Activated CD4-positive, alpha-beta T cell treated with anti-CD3 and anti-CD28 coated beads, Interleukin-2, Interleukin-6, amounts not matched to agents 100 ng/mL and 50 ng/mL, durations not matched to agents 16 hours and 8 hours (primary cell): ENCODE results near the gene MASP1.
"Not testable (repeated sequence)": the region's sequence is repeated elsewhere in the genome, so short reads cannot be mapped to it uniquely, and the experiment has no call there.

Source experiments
- DNase-seq: peaks from one replicate; pipeline ENCODE4 v3.0.0-alpha.2; 2020

MASP1 gene

GRCh38 chr3:187222801-187223200 lies 68.7 kb downstream of the MASP1 start:
- DNase-seq = no peak

- no peak for DNase-seq
Observed at GRCh38 chr3:187215460-187215859, 76.1 kb downstream of the MASP1 start.

- DNase-seq = no peak
Observed at GRCh38 chr3:187213616-187214015, 77.9 kb downstream of the MASP1 start.

GRCh38 chr3:187212705-187213104 lies 78.8 kb downstream of the MASP1 start:
- DNase-seq = no peak

GRCh38 chr3:187212196-187212545 lies 79.4 kb downstream of the MASP1 start:
- no peak for DNase-seq

- DNase-seq = no peak
Observed at GRCh38 chr3:187211532-187212195, 79.9 kb downstream of the MASP1 start.

- DNase-seq = no peak
Observed at GRCh38 chr3:187210545-187211327, 80.8 kb downstream of the MASP1 start.

GRCh38 chr3:187210091-187210490 lies 81.4 kb downstream of the MASP1 start:
- DNase-seq = no peak

GRCh38 chr3:187209491-187209890 lies 82.0 kb downstream of the MASP1 start:
- no peak for DNase-seq

GRCh38 chr3:187208159-187208558 lies 83.4 kb downstream of the MASP1 start:
- DNase-seq = no peak

GRCh38 chr3:187207624-187208023 lies 83.9 kb downstream of the MASP1 start:
- no peak for DNase-seq

GRCh38 chr3:187207062-187207461 lies 84.5 kb downstream of the MASP1 start:
- no peak for DNase-seq

- peak; percentile 5 for DNase-seq
Observed at GRCh38 chr3:187205683-187206082, 85.9 kb downstream of the MASP1 start.

- not testable (repeated sequence) for DNase-seq
Observed at GRCh38 chr3:187199463-187200050, 92.0 kb downstream of the MASP1 start.

GRCh38 chr3:187198490-187198889 lies 93.0 kb downstream of the MASP1 start:
- DNase-seq = no peak

GRCh38 chr3:187197335-187197649 lies 94.2 kb downstream of the MASP1 start, which contains the start of gene RTP1:
Gene RTP1 (plus strand): TSS chr3:187197486. CDS start chr3:187197516, 30 bp downstream.
- no peak for DNase-seq

GRCh38 chr3:187196573-187197334 lies 94.8 kb downstream of the MASP1 start:
- DNase-seq = no peak

GRCh38 chr3:187193181-187193580 lies 98.4 kb downstream of the MASP1 start:
- DNase-seq = no peak

GRCh38 chr3:187191271-187191670 lies 100.3 kb downstream of the MASP1 start:
- DNase-seq = no peak

- no peak for DNase-seq
Observed at GRCh38 chr3:187188931-187189330, 102.6 kb downstream of the MASP1 start.

- no peak for DNase-seq
Observed at GRCh38 chr3:187186801-187187421, 104.6 kb downstream of the MASP1 start.

GRCh38 chr3:187186375-187186774 lies 105.2 kb downstream of the MASP1 start:
- no peak for DNase-seq

- no peak for DNase-seq
Observed at GRCh38 chr3:187185759-187186158, 105.8 kb downstream of the MASP1 start.
